GM12878 (cell line): ENCODE results near the gene STK11. TPM values are rescaled to one million over a fixed set of nuclear protein-coding genes. Genes with fewer than 3 reads are reported as not detected.
A peak's percentile ranks its signal among the peaks of the same experiment; 100 is the strongest.

Experiments
- ASH2L ChIP-seq: fragments of 300-600, 200-600 bp; sonication (generic); IDR thresholded peaks from 2 replicates; pipeline ENCODE4 v1.6.1; 2017; ENCODE audit warnings: low read depth, mild to moderate bottlenecking, borderline replicate concordance
- BCL11A ChIP-seq: IDR thresholded peaks from 2 replicates; pipeline ENCODE4 v1.6.1; 2011; ENCODE audit warnings: low read depth, low read length
- BHLHE40 ChIP-seq, 2 experiments: fragments of 450-650 bp in 1 of 2; IDR thresholded peaks; 2 replicates each; pipeline ENCODE4 v1.6.1; 2011 to 2017; ENCODE audit warnings: low read depth in 2 of 2, borderline replicate concordance in 1 of 2, improper control_type of control experiment in 1 of 2, low read length in 1 of 2, mild to moderate bottlenecking in 1 of 2
- BMI1 ChIP-seq: fragments of 450-650 bp; IDR thresholded peaks from 2 replicates; pipeline ENCODE4 v1.6.1; 2016; ENCODE audit warnings: mild to moderate bottlenecking, moderate library complexity, borderline replicate concordance
- ETV6 ChIP-seq, 2 experiments: fragments of 450-650 bp in 1 of 2; IDR thresholded peaks in 1 of 2; conservative IDR thresholded peaks in 1 of 2; 2 replicates each; pipeline ENCODE4 v1.6.1; 2014; ENCODE audit warnings: antibody characterized with exemption in 1 of 2, borderline replicate concordance in 1 of 2, low read depth in 1 of 2, mild to moderate bottlenecking in 1 of 2, moderate library complexity in 1 of 2
- FOS ChIP-seq: IDR thresholded peaks from 3 replicates; pipeline ENCODE4 v1.6.1; 2011; ENCODE audit warnings: borderline replicate concordance; ENCODE audit not compliant: insufficient read length; ENCODE audit errors: extremely low read depth
- HCFC1 ChIP-seq: fragments of 150-350 bp; IDR thresholded peaks from 2 replicates; pipeline ENCODE4 v1.6.1; 2014; ENCODE audit warnings: low read length
- HDGF ChIP-seq: fragments of 450-650 bp; IDR thresholded peaks from 2 replicates; pipeline ENCODE4 v1.6.1; 2016; ENCODE audit warnings: antibody characterized with exemption
- MTA3 ChIP-seq: IDR thresholded peaks from 2 replicates; pipeline ENCODE4 v1.6.1; 2012; ENCODE audit warnings: low read length, inconsistent platforms, borderline replicate concordance
- MYC ChIP-seq: IDR thresholded peaks from 2 replicates; pipeline ENCODE4 v1.6.1; 2011; ENCODE audit warnings: mild to moderate bottlenecking, low read length, moderate library complexity, inconsistent platforms; ENCODE audit not compliant: insufficient read depth, insufficient replicate concordance, insufficient read length, severe bottlenecking
- PKNOX1 ChIP-seq: fragments of 450-650 bp; IDR thresholded peaks from 2 replicates; pipeline ENCODE4 v1.6.1; 2016; ENCODE audit warnings: mild to moderate bottlenecking
- PML ChIP-seq: IDR thresholded peaks from 2 replicates; pipeline ENCODE4 v1.6.1; 2012; ENCODE audit warnings: low read length, inconsistent platforms
- REST ChIP-seq: IDR thresholded peaks from 2 replicates; pipeline ENCODE4 v1.6.1; 2012; ENCODE audit warnings: mild to moderate bottlenecking, low read depth, low read length
- SIX5 ChIP-seq: IDR thresholded peaks from 2 replicates; pipeline ENCODE4 v1.6.1; 2011; ENCODE audit warnings: mild to moderate bottlenecking, low read depth, low read length, moderate library complexity; ENCODE audit not compliant: severe bottlenecking
- SMAD1 ChIP-seq: fragments of 450-650 bp; IDR thresholded peaks from 2 replicates; pipeline ENCODE4 v1.6.1; 2018; ENCODE audit warnings: mild to moderate bottlenecking, low read depth; ENCODE audit not compliant: partially characterized antibody
- SP1 ChIP-seq: IDR thresholded peaks from one replicate; pipeline ENCODE4 v1.6.1; 2011; ENCODE audit warnings: low read depth, low read length
- TCF3 ChIP-seq: IDR thresholded peaks from 2 replicates; pipeline ENCODE4 v1.6.1; 2012; ENCODE audit warnings: low read depth, mild to moderate bottlenecking, low read length, borderline replicate concordance; ENCODE audit not compliant: insufficient read depth
- USF2 ChIP-seq: IDR thresholded peaks from 2 replicates; pipeline ENCODE4 v1.6.1; 2011; ENCODE audit warnings: low read depth, low read length, improper control_type of control experiment, borderline replicate concordance
- ZNF207 ChIP-seq: fragments of 450-650 bp; IDR thresholded peaks from 2 replicates; pipeline ENCODE4 v1.6.1; 2014; ENCODE audit warnings: antibody characterized with exemption, mild to moderate bottlenecking, borderline replicate concordance
- ZNF274 ChIP-seq: IDR thresholded peaks from one replicate; pipeline ENCODE4 v1.8.0; 2011; ENCODE audit not compliant: insufficient read length, insufficient read depth
- ZNF384 ChIP-seq: IDR thresholded peaks from 2 replicates; pipeline ENCODE4 v1.6.1; 2012; ENCODE audit warnings: low read depth, mild to moderate bottlenecking, low read length, improper control_type of control experiment, borderline replicate concordance
- ZSCAN29 ChIP-seq: fragments of 450-650 bp; IDR thresholded peaks from 2 replicates; pipeline ENCODE4 v1.6.1; 2017; ENCODE audit warnings: mild to moderate bottlenecking, moderate library complexity
- polyA plus RNA-seq, 11 experiments: library from polyadenylated mRNA; depleted of rRNA in 4 of 11; unstranded in 6 of 11; stranded (reverse) in 5 of 11; fragments of >200 nt; fragmentation: Nextera tagmentation in 4 of 11; fragmentation: Illumina TruSeq in 1 of 11; extraction: Ambion mirVana in 4 of 11; extraction: Trizol in 1 of 11; gene quantifications; 1 replicate in 1 of 11; 2 replicates in 10 of 11; pipeline versions ENCODE4 v1.2.1 to v1.2.3, GENCODE V29; 2011 to 2016; ENCODE audit warnings: inconsistent platforms in 2 of 11, missing spikeins in 2 of 11, low read depth in 1 of 11
- total RNA-seq, 4 experiments: library from RNA; depleted of rRNA in 3 of 4; stranded (reverse); fragments of >200 nt in 3 of 4; fragmentation: Illumina TruSeq in 1 of 4; extraction: Trizol in 1 of 4; gene quantifications; 2 replicates each; pipeline versions ENCODE4 v1.2.1 to v1.2.3, GENCODE V29; 2013 to 2021
- TF ChIP-seq, protein P1 (sequence below): fragments of 450-650 bp; IDR thresholded peaks from 2 replicates; pipeline ENCODE4 v1.6.1; 2017; ENCODE audit warnings: mild to moderate bottlenecking, low read depth, inconsistent platforms; ENCODE audit not compliant: poor library complexity, severe bottlenecking

Gene STK11
- total and polyA plus RNA-seq, 10 of the 15 experiments (the other 5 are each of a cell fraction or from before 2014, with no cell fraction given): 0.33 to 71.0 (median 23.8) TPM

GRCh38 chr19:1266916-1267476, 61.4 kb downstream of the STK11 start (continued):
- TF ChIP-seq HDGF: no peak
- no peak for TF ChIP-seq MYC
- no peak for TF ChIP-seq SMAD1
- no peak for TF ChIP-seq SIX5
- TF ChIP-seq TCF3: no peak
- TF ChIP-seq ZNF384: no peak
- TF ChIP-seq MTA3: no peak
- TF ChIP-seq ASH2L: no peak
- TF ChIP-seq BHLHE40 (IDR thresholded peaks at IDR 0.05; ENCODE audit: borderline replicate concordance in 1 of 2, low read depth in 2 of 2, low read length in 1 of 2): peak; percentile 47 to 76; a peak in 3 of 4 replicates
- peak; percentile 63; the same call in 1 of the 2 replicates for TF ChIP-seq ZSCAN29
- no peak for TF ChIP-seq REST
- TF ChIP-seq, protein P1, sequence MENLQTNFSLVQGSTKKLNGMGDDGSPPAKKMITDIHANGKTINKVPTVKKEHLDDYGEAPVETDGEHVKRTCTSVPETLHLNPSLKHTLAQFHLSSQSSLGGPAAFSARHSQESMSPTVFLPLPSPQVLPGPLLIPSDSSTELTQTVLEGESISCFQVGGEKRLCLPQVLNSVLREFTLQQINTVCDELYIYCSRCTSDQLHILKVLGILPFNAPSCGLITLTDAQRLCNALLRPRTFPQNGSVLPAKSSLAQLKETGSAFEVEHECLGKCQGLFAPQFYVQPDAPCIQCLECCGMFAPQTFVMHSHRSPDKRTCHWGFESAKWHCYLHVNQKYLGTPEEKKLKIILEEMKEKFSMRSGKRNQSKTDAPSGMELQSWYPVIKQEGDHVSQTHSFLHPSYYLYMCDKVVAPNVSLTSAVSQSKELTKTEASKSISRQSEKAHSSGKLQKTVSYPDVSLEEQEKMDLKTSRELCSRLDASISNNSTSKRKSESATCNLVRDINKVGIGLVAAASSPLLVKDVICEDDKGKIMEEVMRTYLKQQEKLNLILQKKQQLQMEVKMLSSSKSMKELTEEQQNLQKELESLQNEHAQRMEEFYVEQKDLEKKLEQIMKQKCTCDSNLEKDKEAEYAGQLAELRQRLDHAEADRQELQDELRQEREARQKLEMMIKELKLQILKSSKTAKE: no peak
- TF ChIP-seq HCFC1: no peak
- TF ChIP-seq PKNOX1: no peak
- no peak for TF ChIP-seq SP1
- TF ChIP-seq ZNF274: no peak
- no peak for TF ChIP-seq ETV6 (conservative IDR thresholded peaks at IDR 0.05 in 1 of 2, IDR thresholded peaks at IDR 0.05 in 1 of 2; ENCODE audit: borderline replicate concordance in 1 of 2, low read depth in 1 of 2)
- peak; percentile 89; the same call in 1 of the 2 replicates for TF ChIP-seq ZNF207
- no peak for TF ChIP-seq BMI1
- no peak for TF ChIP-seq PML
- TF ChIP-seq USF2: no peak
- no peak for TF ChIP-seq FOS
- no peak for TF ChIP-seq BCL11A
